ENCODE data around the gene NR2F6. TPM values are rescaled to one million over a fixed set of nuclear protein-coding genes. Genes with fewer than 3 reads are reported as not detected.

The NR2F6 gene
- total and polyA plus RNA-seq, 2 experiments from 2014 or later, result 64.0 to 209 TPM

- DNase-seq (ENCODE audit: low spot score) (no peak), ATAC-seq (no peak)
- Mint-ChIP-seq H3K9me3 (no peaks in the 10 kb centered on the region), H3K36me3 (ENCODE audit: low read depth) (peaks cover 25% of the 10 kb centered on the region), H3K27me3 (ENCODE audit: insufficient read depth, low read depth, poor library complexity) (peaks cover 9% of the 10 kb centered on the region), H3K4me1 (peaks cover 2% of the 10 kb centered on the region), H3K27ac (no peak overlapping the region), H3K4me3 (no peak overlapping the region)
- H4K20me1 ChIP-seq (replicated peaks; ENCODE audit: insufficient read depth), result peaks cover 4% of the 10 kb centered on the region; the same call in 1 of the 2 replicates
- no peak overlapping the region for H3K4me3 ChIP-seq
- H3K36me3 ChIP-seq (ENCODE audit: insufficient read depth), result no peaks in the 10 kb centered on the region
- H3K27ac ChIP-seq (ENCODE audit: low read depth), result no peak overlapping the region
- peaks cover 24% of the 10 kb centered on the region for H3F3A ChIP-seq (replicated peaks; ENCODE audit: low read depth)
- no peaks in the 10 kb centered on the region for H3K9me2 ChIP-seq (ENCODE audit: insufficient read depth)
- no peaks in the 10 kb centered on the region for H3K4me1 ChIP-seq (ENCODE audit: insufficient read depth)
- no peak for TF ChIP-seq STAT1 (IDR thresholded peaks at IDR 0.05; ENCODE audit: unreplicated experiment)
- TF ChIP-seq CTCF (conservative IDR thresholded peaks at IDR 0.05; ENCODE audit: low read depth in 2 of 2), result no peak
- no peak for TF ChIP-seq POLR2AphosphoS5 (IDR thresholded peaks at IDR 0.05; ENCODE audit: low read depth)
- no peak for TF ChIP-seq NANOG (IDR thresholded peaks at IDR 0.05; ENCODE audit: borderline replicate concordance)
- TF ChIP-seq ZNF331 (CRISPR knock-in tag; IDR thresholded peaks at IDR 0.05; ENCODE audit: low read depth), result no peak
- TF ChIP-seq EZH2 (IDR thresholded peaks at IDR 0.05; ENCODE audit: low read depth, unreplicated experiment), result no peak
- TF ChIP-seq ZNF114 (CRISPR knock-in tag; IDR thresholded peaks at IDR 0.05), result no peak
- no peak for TF ChIP-seq REST (IDR thresholded peaks at IDR 0.05; ENCODE audit: unreplicated experiment)
- no peak for TF ChIP-seq JUNB (IDR thresholded peaks at IDR 0.05; ENCODE audit: unreplicated experiment)
- TF ChIP-seq ZNF462 (CRISPR knock-in tag; IDR thresholded peaks at IDR 0.05), result no peak
- TF ChIP-seq CREB1 (CRISPR knock-in tag; IDR thresholded peaks at IDR 0.05; ENCODE audit: low read depth), result no peak
- TF ChIP-seq ETS1 (IDR thresholded peaks at IDR 0.05), result no peak
- H3K79me2 ChIP-seq (replicated peaks; ENCODE audit: insufficient read depth), result no peaks in the 10 kb centered on the region
- H3K27me3 ChIP-seq (ENCODE audit: insufficient read depth), result peaks cover 6% of the 10 kb centered on the region; the same call in 1 of the 2 replicates
- H3K4me2 ChIP-seq, result no peak overlapping the region
- no peak overlapping the region for H2AFZ ChIP-seq
These were observed 39.9 kb upstream of the NR2F6 start for GRCh38 chr19:17285415-17286135.

All from GM23338 (cell line).